GM12875 (cell line): ENCODE data around the gene EPC2.

Source experiments
- H3K4me3 ChIP-seq: one replicate; pipeline ENCODE4 v1.5.1; 2011; ENCODE audit warnings: low read depth, low read length, control low read depth
- TF ChIP-seq, protein P1 (sequence below): IDR thresholded peaks from 2 replicates; pipeline ENCODE4 v1.5.1; 2011; ENCODE audit warnings: low read depth, mild to moderate bottlenecking, control low read depth, inconsistent platforms, low read length, moderate library complexity, borderline replicate concordance; ENCODE audit not compliant: insufficient read depth

The EPC2 gene

DNA sequence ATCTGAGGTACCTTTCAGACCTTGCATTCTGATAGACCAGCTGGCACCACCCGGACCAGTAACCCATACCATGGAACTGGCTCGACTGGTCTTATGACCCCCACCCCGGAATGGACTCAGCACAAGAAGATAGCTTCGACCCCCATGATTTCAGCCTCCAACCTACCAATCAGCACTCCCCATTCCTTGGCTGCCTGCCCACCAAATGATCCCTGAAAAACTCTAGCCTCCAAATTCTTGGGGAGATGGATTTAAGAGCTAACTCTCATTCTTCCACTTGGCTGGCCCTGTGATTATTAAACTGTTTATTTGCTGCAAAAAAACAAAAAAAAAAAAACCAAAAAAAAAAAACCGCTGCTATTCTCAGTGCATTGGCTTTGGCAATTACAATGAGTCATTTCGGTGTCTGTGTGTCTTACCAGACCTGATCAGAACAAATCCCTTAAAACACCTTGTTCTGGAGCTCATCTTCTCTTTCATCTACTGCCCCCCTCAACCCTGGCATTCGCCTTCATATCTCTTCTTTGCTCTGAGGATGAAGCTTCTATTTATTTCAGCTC, 170.4 kb downstream of the EPC2 start:
- no peak overlapping the region for H3K4me3 ChIP-seq
- TF ChIP-seq, protein P1, sequence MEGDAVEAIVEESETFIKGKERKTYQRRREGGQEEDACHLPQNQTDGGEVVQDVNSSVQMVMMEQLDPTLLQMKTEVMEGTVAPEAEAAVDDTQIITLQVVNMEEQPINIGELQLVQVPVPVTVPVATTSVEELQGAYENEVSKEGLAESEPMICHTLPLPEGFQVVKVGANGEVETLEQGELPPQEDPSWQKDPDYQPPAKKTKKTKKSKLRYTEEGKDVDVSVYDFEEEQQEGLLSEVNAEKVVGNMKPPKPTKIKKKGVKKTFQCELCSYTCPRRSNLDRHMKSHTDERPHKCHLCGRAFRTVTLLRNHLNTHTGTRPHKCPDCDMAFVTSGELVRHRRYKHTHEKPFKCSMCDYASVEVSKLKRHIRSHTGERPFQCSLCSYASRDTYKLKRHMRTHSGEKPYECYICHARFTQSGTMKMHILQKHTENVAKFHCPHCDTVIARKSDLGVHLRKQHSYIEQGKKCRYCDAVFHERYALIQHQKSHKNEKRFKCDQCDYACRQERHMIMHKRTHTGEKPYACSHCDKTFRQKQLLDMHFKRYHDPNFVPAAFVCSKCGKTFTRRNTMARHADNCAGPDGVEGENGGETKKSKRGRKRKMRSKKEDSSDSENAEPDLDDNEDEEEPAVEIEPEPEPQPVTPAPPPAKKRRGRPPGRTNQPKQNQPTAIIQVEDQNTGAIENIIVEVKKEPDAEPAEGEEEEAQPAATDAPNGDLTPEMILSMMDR = no peak

DNA sequence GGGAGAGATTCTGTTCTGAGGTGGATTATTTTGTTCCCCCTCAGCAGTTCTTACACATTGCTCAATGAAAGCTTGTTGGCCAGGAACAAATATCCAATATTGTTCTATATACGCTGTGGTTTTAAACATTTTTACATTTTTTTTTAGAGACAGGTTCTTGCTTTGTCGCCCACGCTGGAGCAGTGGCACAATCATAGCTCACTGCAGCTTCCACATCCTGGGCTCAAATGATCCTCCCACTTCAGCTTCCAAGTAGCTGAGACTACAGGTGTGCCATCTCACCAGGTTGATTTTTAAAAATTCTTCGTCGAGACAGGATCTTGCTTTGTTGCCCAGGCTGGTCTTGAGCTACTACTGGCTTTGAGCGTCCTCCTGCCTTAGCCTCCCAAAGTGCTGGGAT, 171.6 kb downstream of the EPC2 start:
- TF ChIP-seq, protein P1 = no peak
- no peak overlapping the region for H3K4me3 ChIP-seq

DNA sequence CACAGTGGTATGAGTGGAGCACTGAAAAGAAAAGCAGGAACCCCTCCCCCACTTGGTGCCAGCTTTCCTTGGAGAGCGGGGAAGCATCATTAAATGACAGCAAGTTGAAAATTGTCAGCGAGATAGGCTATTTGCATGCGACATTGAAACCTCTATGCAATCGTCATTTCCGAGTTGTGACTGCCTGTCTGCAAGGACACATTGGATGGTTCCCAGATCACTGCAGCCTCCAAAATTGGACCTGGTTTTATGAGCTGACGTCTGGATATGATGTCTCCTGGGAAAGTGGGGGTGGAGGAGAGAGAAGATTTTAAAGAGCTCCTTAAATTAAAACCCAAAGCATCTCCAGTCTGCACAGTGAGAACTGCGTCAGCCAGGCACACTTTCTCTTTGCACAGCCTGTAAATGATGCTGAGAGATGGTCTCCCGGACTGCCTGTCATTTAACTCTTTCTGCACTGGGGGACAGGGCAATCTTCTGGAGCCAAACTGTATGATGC, 172.7 kb downstream of the EPC2 start:
- TF ChIP-seq, protein P1 = no peak
- H3K4me3 ChIP-seq = no peak overlapping the region

DNA sequence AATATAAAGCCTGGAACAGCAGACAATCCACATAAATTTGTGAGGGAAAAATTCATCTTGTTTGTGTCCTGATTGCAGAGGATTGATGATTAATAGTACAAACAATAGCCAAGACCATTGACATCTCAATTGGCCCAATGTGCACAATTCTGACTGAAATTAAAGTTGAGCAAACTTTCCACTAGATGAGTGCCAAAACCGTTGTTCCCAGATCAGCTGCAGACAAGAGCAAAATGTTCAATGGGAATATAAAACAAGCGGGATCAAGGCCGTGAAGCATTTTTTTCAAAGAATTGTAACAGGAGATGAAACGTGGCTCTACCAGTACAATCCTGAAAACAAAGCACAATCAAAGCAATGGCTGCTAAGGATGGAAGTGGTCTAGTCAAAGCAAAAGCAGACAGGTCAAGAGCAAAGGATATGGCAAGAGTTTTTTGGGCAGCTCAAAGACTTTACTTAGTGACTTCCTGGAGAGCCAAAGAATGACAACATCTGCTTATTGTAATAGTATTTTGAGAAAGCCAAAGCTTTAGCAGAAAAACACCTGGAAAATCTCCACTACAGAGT, 174.6 kb downstream of the EPC2 start:
- TF ChIP-seq, protein P1 = no peak
- no peak overlapping the region for H3K4me3 ChIP-seq

DNA sequence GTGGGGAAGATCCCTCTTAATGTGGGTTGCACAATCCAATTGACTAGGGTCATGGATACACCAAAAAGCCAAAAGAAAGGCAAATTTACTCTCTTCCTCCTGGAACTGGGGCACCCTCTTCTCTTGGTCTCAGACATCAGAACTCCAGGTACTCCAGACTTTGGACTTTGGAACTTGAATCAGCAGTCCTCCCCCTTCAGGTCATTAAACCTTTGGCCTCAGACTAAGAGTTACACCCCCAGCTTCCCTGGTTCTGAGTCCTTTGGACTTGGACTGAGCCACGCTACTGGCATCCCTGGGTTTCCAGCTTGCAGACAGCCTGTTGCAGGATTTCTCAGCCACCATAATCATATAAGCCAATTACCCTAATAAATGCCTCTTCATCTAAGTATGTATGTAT, 179.6 kb downstream of the EPC2 start:
- TF ChIP-seq, protein P1 = no peak
- H3K4me3 ChIP-seq = no peak overlapping the region

DNA sequence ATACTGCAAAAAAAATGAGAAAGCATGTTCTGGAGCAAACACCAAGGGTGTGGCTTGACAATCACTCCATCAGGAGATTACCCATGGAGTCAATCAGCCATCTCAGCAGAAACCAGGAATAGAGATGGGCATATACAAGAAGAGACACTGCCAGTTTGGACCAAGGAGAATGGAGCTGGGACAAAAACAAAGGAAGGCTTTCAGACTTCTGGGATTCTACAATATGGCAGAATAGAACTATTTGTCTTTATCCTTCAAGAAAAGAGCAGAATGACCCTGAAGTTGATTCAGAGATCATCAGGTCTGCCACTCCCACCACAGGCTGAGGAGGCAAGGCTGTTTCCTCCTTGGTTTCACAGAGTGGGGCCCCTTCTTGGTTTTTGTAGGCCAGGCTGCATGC, 182.2 kb downstream of the EPC2 start:
- TF ChIP-seq, protein P1 = no peak
- H3K4me3 ChIP-seq = no peak overlapping the region

DNA sequence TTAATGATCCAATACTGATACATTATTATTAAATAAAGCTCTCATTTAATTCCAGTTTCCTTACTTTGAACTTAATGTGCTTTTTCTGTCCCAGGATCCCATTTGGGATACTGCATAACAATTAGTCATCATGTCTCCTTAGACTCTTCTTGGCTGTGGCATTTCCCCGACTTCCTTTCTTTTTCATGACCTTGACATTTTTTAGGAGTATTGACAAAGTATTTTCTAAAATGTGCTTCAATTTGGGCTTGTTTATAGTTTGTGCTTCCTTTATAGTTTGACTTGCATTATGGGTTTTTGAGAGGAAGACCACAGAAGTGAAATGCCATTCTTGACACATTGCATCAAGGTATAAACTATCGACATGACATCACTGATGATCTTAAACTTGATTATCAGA, 184.4 kb downstream of the EPC2 start:
- TF ChIP-seq, protein P1 = no peak
- no peak overlapping the region for H3K4me3 ChIP-seq
